GM18507 (cell line): ENCODE data around the gene DYNC2I2.
"Not testable (repeated sequence)": the region's sequence is repeated elsewhere in the genome, so short reads cannot be mapped to it uniquely, and the experiment has no call there.

Experiments used
- DNase-seq: peaks from one replicate; pipeline ENCODE4 v3.0.0; 2011; ENCODE audit warnings: low read depth; ENCODE audit not compliant: insufficient read length; ENCODE audit errors: extremely low spot score
- FAIRE-seq: peaks from 2 replicates; lab custom pipeline; 2011; peaks lifted over from hg19 to GRCh38; lab: Jason Lieb, UNC

DYNC2I2 gene

GRCh38 chr9:128585155-128585554, 71.5 kb downstream of the DYNC2I2 start:
- DNase-seq, FAIRE-seq: not testable (repeated sequence)
